NCI-H748 (cell line): ENCODE data around the gene EXOC7.

ENCODE experiments used
- DNase-seq: peaks from one replicate; lab custom pipeline; 2025; ENCODE audit not compliant: unreplicated experiment; lab: John Stamatoyannopoulos, UW

Gene EXOC7

DNA sequence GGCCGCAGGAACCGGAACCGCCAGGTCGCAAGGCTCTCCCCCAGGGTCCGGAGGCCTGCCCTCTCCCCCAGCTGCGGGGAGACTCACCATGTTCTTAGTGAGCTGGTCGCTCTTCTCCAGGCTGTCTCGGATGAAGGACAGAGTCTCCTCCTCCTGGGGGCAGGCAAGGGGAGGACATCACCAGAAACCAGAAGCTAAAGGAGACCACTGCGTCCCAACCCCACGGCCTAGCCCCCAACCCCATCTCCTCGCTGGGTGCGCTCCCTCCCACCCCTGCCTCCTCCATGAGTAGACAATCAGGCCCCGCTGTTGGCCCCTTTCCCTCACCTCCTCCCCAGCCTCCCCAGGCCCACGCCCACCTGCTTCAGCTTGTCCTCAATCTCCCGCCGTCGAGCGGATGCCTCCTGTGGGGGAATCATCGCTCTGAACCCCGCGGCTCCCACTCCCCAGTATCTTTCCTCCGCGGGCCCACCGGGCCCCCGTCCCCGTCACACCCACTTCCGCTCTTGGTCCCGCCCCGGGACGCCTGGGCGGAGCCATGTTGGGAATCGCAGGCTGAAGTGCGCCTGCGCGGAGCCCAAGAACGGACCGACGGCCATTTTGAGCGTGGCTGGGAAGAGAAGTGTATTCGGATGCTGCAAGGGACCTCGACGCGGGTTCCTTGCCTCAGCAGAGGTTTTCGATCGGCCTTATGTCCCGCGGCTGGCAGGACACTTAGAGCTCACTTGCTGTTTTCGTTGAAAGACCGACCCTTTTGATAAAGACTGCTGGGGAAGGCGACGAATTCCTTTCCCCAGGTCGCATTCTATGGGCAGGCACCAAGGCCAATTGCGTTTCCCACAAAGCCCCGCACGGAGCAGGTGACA lies at the start of gene EXOC7:
Gene EXOC7, minus strand, starts transcription at position 514 of the 866 bp plus-strand sequence. Its CDS starts 95 bp downstream, at position 419.
- DNase-seq: peak; percentile 90

- no peak for DNase-seq
Measured at GRCh38 chr17:76153202-76153601, 49.6 kb upstream of the EXOC7 start.

DNA sequence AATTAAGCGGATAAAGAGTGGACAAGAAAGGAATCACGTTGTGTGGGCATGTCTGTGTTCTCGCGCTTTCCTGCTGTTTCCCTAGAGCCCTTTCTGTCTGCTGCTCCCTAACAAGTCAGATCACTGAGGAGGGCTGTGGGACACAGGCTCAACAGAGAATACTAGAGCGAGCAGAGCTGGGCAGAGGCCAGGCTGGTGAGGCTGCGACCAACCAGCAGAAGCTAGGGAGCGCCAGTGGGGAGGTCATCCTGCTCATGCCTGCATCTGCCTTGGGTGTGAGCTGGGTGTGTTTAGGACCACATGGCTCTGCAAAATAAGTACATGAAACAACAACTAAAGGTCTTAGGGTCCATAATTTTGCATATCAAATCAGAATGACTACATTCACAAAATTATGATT lies 49.0 kb upstream of the EXOC7 start:
- DNase-seq: no peak

GRCh38 chr17:76151896-76152454 lies 48.4 kb upstream of the EXOC7 start:
- no peak for DNase-seq

GRCh38 chr17:76150712-76151622 lies 47.4 kb upstream of the EXOC7 start:
- DNase-seq: no peak

- DNase-seq: no peak
Measured at GRCh38 chr17:76149214-76149613, 45.6 kb upstream of the EXOC7 start.

DNA sequence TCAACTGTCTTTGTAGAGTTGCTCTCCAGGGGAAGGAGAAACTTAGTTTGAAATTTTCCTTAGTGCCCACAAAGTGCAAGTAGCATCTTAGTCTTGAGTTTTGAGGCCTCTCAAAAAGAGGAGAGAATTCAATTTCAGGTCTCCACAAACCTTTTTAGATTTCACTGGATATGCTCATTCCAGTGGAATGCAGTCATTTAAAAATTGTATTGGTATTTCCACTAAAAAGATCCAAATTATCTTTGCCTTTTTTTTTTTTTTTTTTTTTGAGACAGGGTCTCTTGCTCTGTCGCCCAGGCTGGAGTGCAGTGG lies 44.4 kb upstream of the EXOC7 start:
- no peak for DNase-seq

GRCh38 chr17:76147211-76148014 lies 43.8 kb upstream of the EXOC7 start:
- DNase-seq: peak; percentile 31

GRCh38 chr17:76146053-76146851 lies 42.7 kb upstream of the EXOC7 start:
- DNase-seq: no peak

DNA sequence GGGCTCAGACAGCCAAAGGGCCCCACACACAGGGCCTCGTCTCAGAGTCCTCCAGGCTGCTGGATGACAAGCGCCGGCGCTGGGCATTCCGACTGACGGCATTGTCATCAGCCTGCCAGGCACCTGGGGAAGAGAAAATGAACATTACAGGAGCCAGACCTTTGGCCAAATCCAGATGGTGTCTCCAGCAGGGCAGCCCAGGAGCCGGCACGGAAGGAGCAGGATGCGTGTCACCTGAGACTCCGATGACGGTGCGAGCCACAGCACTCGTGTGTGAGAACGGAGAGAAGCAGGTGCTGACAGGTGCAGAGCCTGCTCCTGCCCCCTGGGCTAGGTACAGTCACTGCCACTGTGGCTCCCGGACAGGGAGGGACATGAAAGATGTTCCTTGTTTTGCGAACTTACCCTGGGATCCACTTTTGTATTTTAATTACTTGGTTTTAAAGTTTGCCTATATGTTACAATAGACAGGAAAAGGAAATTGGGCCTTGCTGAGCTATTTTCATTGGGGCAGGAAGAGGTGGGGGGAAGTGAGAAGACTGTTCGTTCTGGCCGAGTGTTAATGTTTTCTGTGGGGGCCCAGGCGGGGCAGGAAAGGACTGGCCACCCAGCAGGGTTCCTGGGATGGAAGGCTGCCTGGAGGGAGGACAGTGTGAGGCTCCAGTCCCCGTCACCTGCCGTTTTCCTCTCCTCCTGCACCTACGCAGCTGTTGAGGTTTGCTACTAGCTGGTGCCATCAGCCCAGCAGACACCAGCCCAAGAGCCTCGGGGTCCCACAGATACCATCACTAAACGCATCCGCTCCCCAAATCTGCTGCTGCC lies 41.9 kb upstream of the EXOC7 start:
- peak; percentile 14 for DNase-seq

DNA sequence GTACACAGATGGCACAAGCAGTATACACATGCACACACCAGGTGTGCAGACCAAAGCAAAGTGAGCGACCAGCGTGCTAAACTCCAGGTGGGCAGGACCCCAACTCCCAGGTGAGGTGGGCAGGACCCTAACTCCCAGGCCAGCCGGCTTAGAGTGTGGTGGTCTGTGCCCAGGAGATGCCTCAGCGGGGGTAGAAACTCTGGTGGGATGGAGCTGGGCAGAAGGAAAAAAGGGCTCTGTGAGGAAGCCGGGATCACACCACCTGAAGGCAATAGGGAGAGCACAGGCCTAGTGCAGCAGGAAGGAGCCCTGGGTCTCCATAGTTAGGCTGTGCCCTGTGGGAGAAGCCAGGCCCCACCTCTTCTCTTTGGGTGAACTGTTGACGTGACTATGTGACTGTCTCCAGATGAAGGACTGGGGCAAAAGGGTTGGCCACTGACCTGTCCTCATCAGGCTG lies 39.0 kb upstream of the EXOC7 start:
- no peak for DNase-seq

GRCh38 chr17:76142039-76142584 lies 38.5 kb upstream of the EXOC7 start:
- DNase-seq: no peak

DNA sequence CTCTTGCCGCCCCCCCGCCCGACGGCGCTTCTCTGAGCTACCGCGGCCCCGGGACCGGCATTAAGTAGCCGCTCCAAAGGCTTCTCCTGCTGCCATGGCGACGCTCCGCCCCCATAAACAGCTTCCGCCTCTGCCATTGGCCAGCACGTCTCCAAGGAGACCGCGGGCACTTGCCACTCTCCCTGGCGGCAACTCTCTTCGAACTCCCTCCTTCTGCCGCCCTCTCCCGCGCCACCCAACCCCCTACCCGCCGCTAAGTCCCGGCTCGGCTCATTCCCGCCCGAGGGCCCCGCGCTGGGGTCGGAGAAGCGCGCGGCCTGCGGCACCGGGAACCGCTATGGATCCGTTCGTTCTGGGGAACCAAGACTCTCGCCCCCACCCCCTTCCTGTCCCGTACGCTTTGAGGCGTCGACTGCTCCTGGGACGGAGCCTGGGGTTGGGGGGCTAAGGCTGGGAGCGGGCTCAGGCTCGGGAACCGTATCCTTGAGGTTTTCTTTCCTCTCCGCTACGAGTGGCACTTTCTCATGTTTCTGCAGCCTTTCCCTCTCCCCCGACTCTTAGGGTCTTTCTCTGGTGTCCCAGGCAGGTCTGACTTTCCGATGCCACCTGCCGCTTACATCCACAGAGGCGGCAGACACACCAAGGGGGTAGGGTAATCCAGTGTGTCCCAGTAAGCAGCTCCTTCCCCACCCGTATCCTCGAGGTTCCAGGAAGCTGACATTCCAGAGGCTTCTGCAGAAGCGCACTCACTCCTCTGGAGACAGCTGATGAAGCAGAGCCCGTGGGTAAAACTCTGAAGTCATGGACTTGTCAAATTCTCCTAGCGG lies 37.8 kb upstream of the EXOC7 start, which contains the start of gene FOXJ1:
Gene FOXJ1, minus strand, starts transcription at position 34 of the 827 bp plus-strand sequence. CDS start 850 bp downstream, outside the sequence.
- DNase-seq: peak; percentile 94

- DNase-seq: no peak
Measured at GRCh38 chr17:76140661-76141211, 37.1 kb upstream of the EXOC7 start.

- no peak for DNase-seq
Measured at GRCh38 chr17:76139801-76140660, 36.4 kb upstream of the EXOC7 start.

GRCh38 chr17:76138896-76139752 lies 35.5 kb upstream of the EXOC7 start:
- DNase-seq: no peak
